ENCODE data around the gene NEK6. TPM values are rescaled to one million over a fixed set of nuclear protein-coding genes. Genes with fewer than 3 reads are reported as not detected.

The NEK6 gene
- total RNA-seq, 2 donors from 2014 or later: 15.5 to 23.6 TPM

DNA sequence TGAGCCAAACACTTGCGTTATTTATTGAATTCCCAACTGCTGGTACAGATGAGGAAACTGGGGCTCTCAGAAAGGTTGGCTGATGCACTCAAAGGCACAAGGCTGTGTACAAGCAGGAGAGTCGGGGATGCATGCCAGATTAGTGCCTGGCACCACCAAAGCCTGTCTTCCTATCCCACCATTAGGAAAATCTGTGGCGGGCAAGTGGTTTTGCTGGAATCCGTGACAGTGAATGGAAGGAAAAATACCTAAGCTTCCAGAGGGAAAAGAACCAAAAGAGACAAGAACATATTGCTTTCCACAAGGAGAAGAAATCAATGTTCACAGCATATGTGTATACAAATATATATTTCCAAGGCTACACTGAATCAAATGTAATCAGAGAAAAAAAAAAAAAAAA is 106.4 kb downstream of the NEK6 start:
- no peak overlapping the region for H3K27ac ChIP-seq
- 95 to 96% methylated on average over 4 of the region's 4 CpGs for WGBS, 2 donors
- no peaks in the 10 kb centered on the region for H3K36me3 ChIP-seq (replicated peaks in 1 of 2; ENCODE audit: insufficient read depth in 1 of 2, low read depth in 2 of 2)
- DNase-seq: no peak
- ATAC-seq: no peak
- peaks cover 7% of the 10 kb centered on the region for H3K4me1 ChIP-seq
- no peak for TF ChIP-seq POLR2A (IDR thresholded peaks at IDR 0.05)
- TF ChIP-seq, protein P1, sequence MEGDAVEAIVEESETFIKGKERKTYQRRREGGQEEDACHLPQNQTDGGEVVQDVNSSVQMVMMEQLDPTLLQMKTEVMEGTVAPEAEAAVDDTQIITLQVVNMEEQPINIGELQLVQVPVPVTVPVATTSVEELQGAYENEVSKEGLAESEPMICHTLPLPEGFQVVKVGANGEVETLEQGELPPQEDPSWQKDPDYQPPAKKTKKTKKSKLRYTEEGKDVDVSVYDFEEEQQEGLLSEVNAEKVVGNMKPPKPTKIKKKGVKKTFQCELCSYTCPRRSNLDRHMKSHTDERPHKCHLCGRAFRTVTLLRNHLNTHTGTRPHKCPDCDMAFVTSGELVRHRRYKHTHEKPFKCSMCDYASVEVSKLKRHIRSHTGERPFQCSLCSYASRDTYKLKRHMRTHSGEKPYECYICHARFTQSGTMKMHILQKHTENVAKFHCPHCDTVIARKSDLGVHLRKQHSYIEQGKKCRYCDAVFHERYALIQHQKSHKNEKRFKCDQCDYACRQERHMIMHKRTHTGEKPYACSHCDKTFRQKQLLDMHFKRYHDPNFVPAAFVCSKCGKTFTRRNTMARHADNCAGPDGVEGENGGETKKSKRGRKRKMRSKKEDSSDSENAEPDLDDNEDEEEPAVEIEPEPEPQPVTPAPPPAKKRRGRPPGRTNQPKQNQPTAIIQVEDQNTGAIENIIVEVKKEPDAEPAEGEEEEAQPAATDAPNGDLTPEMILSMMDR (IDR thresholded peaks at IDR 0.05): no peak
- H3K4me3 ChIP-seq: no peak overlapping the region
- no peaks in the 10 kb centered on the region for H3K9me3 ChIP-seq
- no peaks in the 10 kb centered on the region for H3K27me3 ChIP-seq
- intact Hi-C loops (cut with DNase I): no loop called here

DNA sequence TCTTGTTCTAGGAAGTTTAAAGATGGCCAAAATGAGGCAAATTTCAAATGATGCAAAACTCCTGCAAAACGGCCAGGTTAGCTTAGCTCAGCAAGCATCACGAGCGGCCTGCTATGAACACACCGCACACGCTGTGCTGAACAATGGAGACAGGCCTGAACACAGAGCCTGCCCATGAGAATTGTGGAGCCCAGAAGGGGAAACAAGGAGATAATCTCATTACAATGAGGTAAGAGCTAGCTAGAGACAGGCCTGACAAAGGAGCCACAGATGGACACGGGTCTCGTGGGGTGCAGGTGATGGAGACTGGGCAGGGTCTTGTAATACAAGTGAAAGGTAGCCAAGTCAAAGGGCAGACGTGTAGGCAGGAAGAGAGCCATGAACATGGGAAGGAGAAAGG is 107.3 kb downstream of the NEK6 start:
- 84 to 87% methylated on average over 8 of the region's 8 CpGs for WGBS, 2 donors
- Histone ChIP-seq H3K4me1 (no peaks in the 10 kb centered on the region), H3K36me3 (replicated peaks in 1 of 2; ENCODE audit: insufficient read depth in 1 of 2, low read depth in 2 of 2) (no peaks in the 10 kb centered on the region), H3K27ac (no peak overlapping the region), H3K4me3 (no peak overlapping the region), H3K9me3 (no peaks in the 10 kb centered on the region), H3K27me3 (no peaks in the 10 kb centered on the region)
- TF ChIP-seq, protein P1 (IDR thresholded peaks at IDR 0.05): no peak
- no peak for TF ChIP-seq POLR2A (IDR thresholded peaks at IDR 0.05)
- DNase-seq (no peak), ATAC-seq (no peak)
- intact Hi-C loops (cut with DNase I): no loop called here

DNA sequence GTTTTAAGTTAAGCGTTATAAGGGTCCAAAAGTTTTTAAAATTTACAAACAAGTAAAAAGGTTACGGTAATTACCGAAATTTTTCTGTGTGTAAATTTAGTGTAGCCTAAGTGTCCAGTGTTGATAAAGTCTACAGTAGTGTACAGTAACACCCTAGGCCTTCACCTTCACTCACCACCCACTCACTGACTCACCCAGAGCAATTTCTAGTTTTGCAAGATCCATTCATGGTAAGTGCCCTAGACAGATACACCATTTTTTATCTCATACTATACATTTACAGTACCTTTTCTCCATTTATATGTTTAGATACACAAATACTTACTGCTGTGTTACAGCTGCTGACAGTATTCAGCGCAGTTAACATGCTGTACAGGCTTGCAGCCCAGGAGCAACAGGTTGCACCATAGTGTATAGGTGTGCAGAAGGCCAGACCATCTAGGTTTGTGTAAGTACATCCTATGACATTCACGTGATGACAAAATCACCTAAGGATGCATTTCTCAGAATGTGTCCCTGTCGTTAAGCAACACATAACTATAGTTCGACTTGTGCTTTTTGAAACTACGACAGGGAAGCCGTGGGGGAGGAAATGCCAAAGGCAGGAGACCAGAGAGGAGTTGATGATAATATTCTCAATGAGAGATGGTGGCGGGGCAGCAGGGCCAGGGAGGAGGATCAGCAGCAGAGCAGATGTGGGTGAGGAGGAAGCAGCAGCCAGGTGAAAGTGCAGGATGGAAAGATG is 108.9 kb downstream of the NEK6 start:
- Histone ChIP-seq H3K36me3 (replicated peaks in 1 of 2; ENCODE audit: insufficient read depth in 1 of 2, low read depth in 2 of 2) (no peaks in the 10 kb centered on the region), H3K27me3 (no peaks in the 10 kb centered on the region), H3K4me1 (peaks cover under 1% of the 10 kb centered on the region), H3K9me3 (no peaks in the 10 kb centered on the region), H3K27ac (no peak overlapping the region), H3K4me3 (no peak overlapping the region)
- ATAC-seq: no peak
- WGBS, 2 donors: 90 to 95% methylated on average over 10 of the region's 10 CpGs
- no peak for DNase-seq
- no peak for TF ChIP-seq POLR2A (IDR thresholded peaks at IDR 0.05)
- TF ChIP-seq, protein P1 (IDR thresholded peaks at IDR 0.05): no peak
- intact Hi-C loops (cut with DNase I): no loop called here

DNA sequence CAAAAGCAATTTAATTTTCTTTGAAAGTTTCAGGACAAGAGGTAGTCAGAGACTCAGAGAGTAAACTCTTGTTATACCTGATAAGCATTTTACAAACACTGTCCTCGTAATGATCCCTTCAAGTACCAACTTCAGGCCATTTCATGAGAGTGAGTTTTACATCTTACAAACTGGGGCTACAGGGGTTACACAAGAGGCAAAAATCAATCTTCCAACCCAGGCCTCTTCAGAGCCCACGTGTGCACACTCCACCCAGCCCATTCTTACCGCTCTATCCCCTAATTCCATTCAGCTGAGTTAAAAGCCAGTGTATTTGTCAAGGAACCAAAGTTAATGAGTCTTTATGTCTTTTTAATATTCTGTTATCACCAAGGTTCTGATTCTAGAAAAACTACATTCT is 110.9 kb downstream of the NEK6 start:
- H3K27me3 ChIP-seq: no peaks in the 10 kb centered on the region
- ATAC-seq (no peak), DNase-seq (no peak)
- H3K9me3 ChIP-seq: no peaks in the 10 kb centered on the region
- intact Hi-C loops (cut with DNase I): no loop called here
- H3K4me1 ChIP-seq: peaks cover 8% of the 10 kb centered on the region
- 62 to 65% methylated on average over 3 of the region's 3 CpGs for WGBS, 2 donors
- no peaks in the 10 kb centered on the region for H3K36me3 ChIP-seq (replicated peaks in 1 of 2; ENCODE audit: insufficient read depth in 1 of 2, low read depth in 2 of 2)
- H3K27ac ChIP-seq: no peak overlapping the region
- H3K4me3 ChIP-seq: no peak overlapping the region
- no peak for TF ChIP-seq POLR2A (IDR thresholded peaks at IDR 0.05)
- TF ChIP-seq, protein P1 (IDR thresholded peaks at IDR 0.05): no peak

DNA sequence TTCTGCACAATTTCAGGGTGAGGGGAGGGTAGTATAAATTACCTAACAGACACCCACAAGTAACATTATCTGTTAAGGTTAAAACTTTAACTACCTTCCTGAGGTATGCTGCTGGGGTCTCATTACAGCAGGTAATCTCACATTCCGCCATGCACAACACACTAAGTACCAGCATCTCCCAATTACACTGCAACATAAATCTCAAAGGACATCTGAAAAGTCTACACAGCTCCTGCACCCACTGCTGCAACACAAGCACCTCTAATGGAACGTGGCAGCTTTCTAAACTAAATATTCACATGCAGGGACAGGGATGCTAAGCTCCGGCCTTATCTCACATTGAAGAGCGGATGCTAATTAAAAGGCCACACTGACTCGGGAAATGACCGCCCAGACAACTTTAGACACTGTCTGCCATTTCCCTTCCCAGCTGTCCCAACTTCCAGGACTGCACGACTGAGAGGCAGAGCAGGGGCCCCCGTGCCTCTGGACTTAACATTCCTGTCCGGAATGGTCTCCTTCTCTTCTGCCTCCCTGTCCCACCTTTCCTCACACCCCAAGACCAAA is 111.6 kb downstream of the NEK6 start:
- Histone ChIP-seq H3K4me1 (peaks cover 8% of the 10 kb centered on the region), H3K4me3 (no peak overlapping the region), H3K9me3 (no peaks in the 10 kb centered on the region), H3K36me3 (replicated peaks in 1 of 2; ENCODE audit: insufficient read depth in 1 of 2, low read depth in 2 of 2) (no peaks in the 10 kb centered on the region), H3K27me3 (no peaks in the 10 kb centered on the region), H3K27ac (no peak overlapping the region)
- intact Hi-C loops (cut with DNase I): no loop called here
- WGBS, 2 donors: 81 to 89% methylated on average over 9 of the region's 9 CpGs
- DNase-seq (no peak), ATAC-seq (no peak)
- no peak for TF ChIP-seq POLR2A (IDR thresholded peaks at IDR 0.05)
- TF ChIP-seq, protein P1 (IDR thresholded peaks at IDR 0.05): no peak

Measured in body of pancreas (tissue), 4 donors.